ENCODE results near the gene NTHL1. TPM values are rescaled to one million over a fixed set of nuclear protein-coding genes. Genes with fewer than 3 reads are reported as not detected.

Gene NTHL1
- total and polyA plus RNA-seq, 2 of the 8 experiments (the other 6 are each of a cell fraction or from before 2014, with no cell fraction given) = 70.9 to 150 TPM

GRCh38 chr16:2047330-2048115, at the start of gene NTHL1, which contains the start of gene TSC2 (continued):
- TF ChIP-seq EZH2 (IDR thresholded peaks at IDR 0.05; ENCODE audit: low read depth, low read length, severe bottlenecking) = no peak
- peak in 1 of 2 experiments; percentile 93; a peak in 2 of 4 replicates for TF ChIP-seq SIN3A (conservative IDR thresholded peaks at IDR 0.05 in 1 of 2, IDR thresholded peaks at IDR 0.05 in 1 of 2; ENCODE audit: low read depth in 1 of 2, low read length in 2 of 2)
- TF ChIP-seq KDM1A (IDR thresholded peaks at IDR 0.05; ENCODE audit: borderline replicate concordance, low read length) = 0 out of 2 replicates have a peak, but pooled peaks have one; percentile 45
- no peak for TF ChIP-seq RBBP5 (IDR thresholded peaks at IDR 0.05; ENCODE audit: borderline replicate concordance, low read depth, low read length)
- peak; percentile 53; the same call in 1 of the 2 replicates for TF ChIP-seq EGR1 (IDR thresholded peaks at IDR 0.05; ENCODE audit: borderline replicate concordance, low read depth, low read length)
- TF ChIP-seq YY1 (IDR thresholded peaks at IDR 0.05; ENCODE audit: low read depth, low read length) = peak; percentile 93
- peak; percentile 34 for TF ChIP-seq NANOG (IDR thresholded peaks at IDR 0.05; ENCODE audit: insufficient read depth, low read depth, low read length, poor library complexity, severe bottlenecking)
- TF ChIP-seq KDM4A (IDR thresholded peaks at IDR 0.05; ENCODE audit: low read depth, low read length, severe bottlenecking) = peak; percentile 93
- peak; percentile 77; the same call in 1 of the 2 replicates for TF ChIP-seq PHF8 (conservative IDR thresholded peaks at IDR 0.05; ENCODE audit: low read depth, low read length)
- TF ChIP-seq EP300 (IDR thresholded peaks at IDR 0.05; ENCODE audit: borderline replicate concordance in 1 of 2, low read depth in 2 of 2, low read length in 2 of 2) = no peak
- peak; percentile 64 for TF ChIP-seq ASH2L (IDR thresholded peaks at IDR 0.05; ENCODE audit: low read length)
- 0 out of 2 replicates have a peak, but pooled peaks have one; percentile 23 for TF ChIP-seq TAF1 (IDR thresholded peaks at IDR 0.05; ENCODE audit: low read depth, low read length)
- TF ChIP-seq HDAC2 (IDR thresholded peaks at IDR 0.05; ENCODE audit: borderline replicate concordance in 1 of 2, low read depth in 2 of 2, low read length in 2 of 2) = no peak; a peak in 1 of 4 replicates
- TF ChIP-seq CTCF (IDR thresholded peaks at IDR 0.05; ENCODE audit: control extremely low read depth in 1 of 3, insufficient read depth in 1 of 3, low read depth in 1 of 3, low read length in 3 of 3) = peak in 1 of 3 experiments; percentile 15; a peak in 1 of 4 replicates
- no peak for TF ChIP-seq CHD1 (IDR thresholded peaks at IDR 0.05; ENCODE audit: low read depth, low read length)
- no peak for TF ChIP-seq BRCA1 (IDR thresholded peaks at IDR 0.05; ENCODE audit: low read depth, low read length)
- peak; percentile 44 for TF ChIP-seq SAP30 (IDR thresholded peaks at IDR 0.05; ENCODE audit: insufficient read depth, insufficient replicate concordance, low read length)
- TF ChIP-seq TBP (IDR thresholded peaks at IDR 0.05; ENCODE audit: low read depth, low read length) = peak; percentile 66; the same call in 1 of the 2 replicates
- TF ChIP-seq BACH1 (IDR thresholded peaks at IDR 0.05; ENCODE audit: low read length) = no peak; the same call in 1 of the 2 replicates

Data from H1 (cell line).